Calu3 (cell line): ENCODE results near the gene ATXN10. TPM values are rescaled to one million over a fixed set of nuclear protein-coding genes. Genes with fewer than 3 reads are reported as not detected.

Experiments used
- BruUV-seq: library from RNA; stranded (reverse); fragments of 400-500 nt; replicated peaks from 2 replicates; lab custom pipeline; 2021; lab: Mats Ljungman, UMichigan
- CTCF ChIA-PET: fragments of 300-600 bp; sonication (Branson Sonifier 250); formaldehyde crosslinking; loops from one replicate; lab custom pipeline; 2022; ENCODE audit warnings: antibody characterized with exemption; lab: Charles Lee
- DNase-seq: peaks from one replicate; pipeline ENCODE4 v3.0.0; 2022
- H3K27ac Mint-ChIP-seq: one replicate; pipeline ENCODE4 v1.8.0; 2022; ENCODE audit warnings: mixed read lengths; ENCODE audit not compliant: unreplicated experiment
- H3K27me3 Mint-ChIP-seq: one replicate; pipeline ENCODE4 v1.8.0; 2022; ENCODE audit warnings: mixed read lengths; ENCODE audit not compliant: unreplicated experiment
- H3K36me3 Mint-ChIP-seq: one replicate; pipeline ENCODE4 v1.8.0; 2022; ENCODE audit warnings: mild to moderate bottlenecking, moderate library complexity, mixed read lengths; ENCODE audit not compliant: insufficient read depth, unreplicated experiment
- H3K4me1 Mint-ChIP-seq: one replicate; pipeline ENCODE4 v1.8.0; 2022; ENCODE audit warnings: mild to moderate bottlenecking, low read depth, mixed read lengths; ENCODE audit not compliant: unreplicated experiment
- H3K4me3 Mint-ChIP-seq: one replicate; pipeline ENCODE4 v1.8.0; 2022; ENCODE audit warnings: mild to moderate bottlenecking, low read depth, moderate library complexity, mixed read lengths; ENCODE audit not compliant: unreplicated experiment
- H3K9me3 Mint-ChIP-seq: one replicate; pipeline ENCODE4 v1.8.0; 2022; ENCODE audit warnings: low read depth, mixed read lengths; ENCODE audit not compliant: unreplicated experiment
- CTCF ChIP-seq: fragments of 200-600 bp; IDR thresholded peaks from one replicate; pipeline ENCODE4 v1.8.0; 2022; ENCODE audit warnings: antibody characterized with exemption; ENCODE audit not compliant: unreplicated experiment
- intact Hi-C: fragments of 100-400 bp; cut with micrococcal nuclease; formaldehyde crosslinking; loops from one replicate; pipeline ENCODE4 v1.10.0; 2022; ENCODE audit not compliant: unreplicated experiment
- total RNA-seq: library from RNA; stranded (reverse); gene quantifications from 2 replicates; pipeline ENCODE4 v1.2.3, GENCODE V29; 2022

The ATXN10 gene
- total RNA-seq, 1 experiment from 2014 or later: 263 TPM

- Mint-ChIP-seq H3K4me3 (no peak overlapping the region), H3K9me3 (no peaks in the 10 kb centered on the region), H3K27me3 (no peaks in the 10 kb centered on the region), H3K27ac (no peak overlapping the region), H3K36me3 (peaks cover 42% of the 10 kb centered on the region), H3K4me1 (no peaks in the 10 kb centered on the region)
- CTCF ChIA-PET: interaction anchor here (0.9 kb wide), 1 partner anchor 10 kb away, joined by 4 read pairs; no protein-coding TSS in a partner anchor
- no peak for DNase-seq
- no TSS peak for BruUV-seq
- no peak for TF ChIP-seq CTCF
- intact Hi-C loops: no loop called here
Observed at GRCh38 chr22:45816776-45817175, 145.1 kb downstream of the ATXN10 start.

GRCh38 chr22:45817745-45818423 lies 146.2 kb downstream of the ATXN10 start:
- intact Hi-C loops: no loop called here
- DNase-seq: no peak
- H3K9me3 Mint-ChIP-seq: no peaks in the 10 kb centered on the region
- no TSS peak for BruUV-seq
- CTCF ChIA-PET: no interaction called here
- H3K4me1 Mint-ChIP-seq: no peaks in the 10 kb centered on the region
- H3K36me3 Mint-ChIP-seq: peaks cover 34% of the 10 kb centered on the region
- no peak overlapping the region for H3K4me3 Mint-ChIP-seq
- H3K27me3 Mint-ChIP-seq: no peaks in the 10 kb centered on the region
- TF ChIP-seq CTCF: no peak
- H3K27ac Mint-ChIP-seq: no peak overlapping the region

GRCh38 chr22:45818424-45819085 lies 146.9 kb downstream of the ATXN10 start:
- Mint-ChIP-seq H3K9me3 (no peaks in the 10 kb centered on the region), H3K4me1 (no peaks in the 10 kb centered on the region), H3K36me3 (peaks cover 32% of the 10 kb centered on the region), H3K27me3 (no peaks in the 10 kb centered on the region), H3K4me3 (no peak overlapping the region), H3K27ac (no peak overlapping the region)
- intact Hi-C loops: no loop called here
- TF ChIP-seq CTCF: no peak
- no TSS peak for BruUV-seq
- no peak for DNase-seq
- CTCF ChIA-PET: no interaction called here

- H3K27me3 Mint-ChIP-seq: no peaks in the 10 kb centered on the region
- intact Hi-C loops: no loop called here
- CTCF ChIA-PET: interaction anchor here (0.6 kb wide), 1 partner anchor 944 kb away, joined by 7 read pairs; no protein-coding TSS in a partner anchor
Observed at GRCh38 chr22:45819305-45819704, 147.7 kb downstream of the ATXN10 start.

More at GRCh38 chr22:45819305-45819704, 147.7 kb downstream of the ATXN10 start:
- no peak overlapping the region for H3K27ac Mint-ChIP-seq
- no peaks in the 10 kb centered on the region for H3K9me3 Mint-ChIP-seq
- no TSS peak for BruUV-seq
- TF ChIP-seq CTCF: no peak
- H3K36me3 Mint-ChIP-seq: peaks cover 32% of the 10 kb centered on the region
- DNase-seq: no peak
- no peak overlapping the region for H3K4me3 Mint-ChIP-seq
- no peaks in the 10 kb centered on the region for H3K4me1 Mint-ChIP-seq
